C4-2B (cell line): ENCODE results near the gene ZNF710.

Experiments used
- ZFX ChIP-seq: fragments of 450-650 bp; IDR thresholded peaks from 2 replicates; pipeline ENCODE4 v1.6.1; 2017
- TF ChIP-seq, protein P1 (sequence below): fragments of 450-650 bp; conservative IDR thresholded peaks from 2 replicates; pipeline ENCODE4 v1.5.1; 2017; ENCODE audit warnings: mild to moderate bottlenecking

- TF ChIP-seq, protein P1, sequence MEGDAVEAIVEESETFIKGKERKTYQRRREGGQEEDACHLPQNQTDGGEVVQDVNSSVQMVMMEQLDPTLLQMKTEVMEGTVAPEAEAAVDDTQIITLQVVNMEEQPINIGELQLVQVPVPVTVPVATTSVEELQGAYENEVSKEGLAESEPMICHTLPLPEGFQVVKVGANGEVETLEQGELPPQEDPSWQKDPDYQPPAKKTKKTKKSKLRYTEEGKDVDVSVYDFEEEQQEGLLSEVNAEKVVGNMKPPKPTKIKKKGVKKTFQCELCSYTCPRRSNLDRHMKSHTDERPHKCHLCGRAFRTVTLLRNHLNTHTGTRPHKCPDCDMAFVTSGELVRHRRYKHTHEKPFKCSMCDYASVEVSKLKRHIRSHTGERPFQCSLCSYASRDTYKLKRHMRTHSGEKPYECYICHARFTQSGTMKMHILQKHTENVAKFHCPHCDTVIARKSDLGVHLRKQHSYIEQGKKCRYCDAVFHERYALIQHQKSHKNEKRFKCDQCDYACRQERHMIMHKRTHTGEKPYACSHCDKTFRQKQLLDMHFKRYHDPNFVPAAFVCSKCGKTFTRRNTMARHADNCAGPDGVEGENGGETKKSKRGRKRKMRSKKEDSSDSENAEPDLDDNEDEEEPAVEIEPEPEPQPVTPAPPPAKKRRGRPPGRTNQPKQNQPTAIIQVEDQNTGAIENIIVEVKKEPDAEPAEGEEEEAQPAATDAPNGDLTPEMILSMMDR, result no peak
- TF ChIP-seq ZFX, result no peak
Measured at GRCh38 chr15:90056529-90056928, 55.4 kb downstream of the ZNF710 start.
